DND-41 (cell line): ENCODE measurements around the gene ASRGL1.

Experiments
- CTCF ChIP-seq: IDR thresholded peaks from 2 replicates; pipeline ENCODE4 v1.5.1; 2012; ENCODE audit warnings: borderline replicate concordance, low read length, moderate library complexity, mild to moderate bottlenecking; ENCODE audit not compliant: poor library complexity, severe bottlenecking; ENCODE audit errors: extremely low read depth
- EZH2 ChIP-seq: IDR thresholded peaks from 3 replicates; pipeline ENCODE4 v1.6.1; 2012; ENCODE audit warnings: borderline replicate concordance, low read depth, mild to moderate bottlenecking, moderate library complexity, low read length, inconsistent platforms; ENCODE audit not compliant: severe bottlenecking

GRCh38 chr11:62358273-62358672, 21.0 kb downstream of the ASRGL1 start:
- no peak for TF ChIP-seq CTCF
- TF ChIP-seq EZH2: no peak
